Measurements from ENCODE around the gene PREP. TPM values are rescaled to one million over a fixed set of nuclear protein-coding genes. Genes with fewer than 3 reads are reported as not detected.

Gene PREP
- total RNA-seq, 1 donor from 2014 or later, result 9.9 TPM

DNA sequence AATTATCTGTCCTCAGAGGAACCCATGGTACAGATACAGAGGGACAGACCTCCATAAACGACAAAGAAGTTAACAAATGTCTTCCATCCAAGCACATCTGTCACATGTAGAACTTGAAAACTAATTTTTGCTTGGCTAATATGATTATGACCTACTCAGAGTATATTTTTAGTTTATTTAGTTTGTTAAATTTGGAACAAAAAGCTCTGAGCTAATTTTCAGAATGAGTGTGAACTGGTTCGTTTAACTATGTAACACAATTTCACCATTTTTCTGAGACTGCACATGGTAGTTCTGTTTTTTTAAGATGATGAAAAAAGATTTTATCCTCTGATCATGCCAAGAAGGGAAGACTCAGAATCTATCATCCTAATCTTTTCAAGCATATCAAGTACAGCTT is 34.4 kb upstream of the PREP start:
- DNase-seq (ENCODE audit: low read depth), result no peak
- H3K4me3 ChIP-seq (ENCODE audit: low read depth, low read length), result no peak overlapping the region
- TF ChIP-seq, protein P1, sequence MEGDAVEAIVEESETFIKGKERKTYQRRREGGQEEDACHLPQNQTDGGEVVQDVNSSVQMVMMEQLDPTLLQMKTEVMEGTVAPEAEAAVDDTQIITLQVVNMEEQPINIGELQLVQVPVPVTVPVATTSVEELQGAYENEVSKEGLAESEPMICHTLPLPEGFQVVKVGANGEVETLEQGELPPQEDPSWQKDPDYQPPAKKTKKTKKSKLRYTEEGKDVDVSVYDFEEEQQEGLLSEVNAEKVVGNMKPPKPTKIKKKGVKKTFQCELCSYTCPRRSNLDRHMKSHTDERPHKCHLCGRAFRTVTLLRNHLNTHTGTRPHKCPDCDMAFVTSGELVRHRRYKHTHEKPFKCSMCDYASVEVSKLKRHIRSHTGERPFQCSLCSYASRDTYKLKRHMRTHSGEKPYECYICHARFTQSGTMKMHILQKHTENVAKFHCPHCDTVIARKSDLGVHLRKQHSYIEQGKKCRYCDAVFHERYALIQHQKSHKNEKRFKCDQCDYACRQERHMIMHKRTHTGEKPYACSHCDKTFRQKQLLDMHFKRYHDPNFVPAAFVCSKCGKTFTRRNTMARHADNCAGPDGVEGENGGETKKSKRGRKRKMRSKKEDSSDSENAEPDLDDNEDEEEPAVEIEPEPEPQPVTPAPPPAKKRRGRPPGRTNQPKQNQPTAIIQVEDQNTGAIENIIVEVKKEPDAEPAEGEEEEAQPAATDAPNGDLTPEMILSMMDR (conservative IDR thresholded peaks at IDR 0.05; ENCODE audit: low read depth, low read length), result no peak

DNA sequence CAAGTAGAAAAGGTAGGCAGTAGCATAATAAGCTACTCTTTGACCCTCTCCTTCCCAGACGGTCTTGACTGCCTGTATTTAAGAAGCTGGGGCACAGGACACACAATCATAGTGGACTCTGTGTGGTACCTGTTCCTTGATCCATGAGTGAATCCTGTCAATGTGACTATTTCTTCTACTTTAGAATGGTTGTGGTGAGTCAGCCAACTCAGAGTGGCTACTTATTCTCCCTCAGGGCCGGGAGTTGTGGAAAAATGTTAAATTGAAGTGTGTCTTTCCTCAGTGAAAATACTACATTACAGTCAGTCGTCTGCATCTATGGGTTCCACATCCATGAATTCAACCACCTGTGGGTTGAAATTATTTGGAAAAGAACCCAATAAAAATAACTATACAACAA is 30.8 kb upstream of the PREP start:
- H3K4me3 ChIP-seq (ENCODE audit: low read depth, low read length), result no peak overlapping the region
- TF ChIP-seq, protein P1 (conservative IDR thresholded peaks at IDR 0.05; ENCODE audit: low read depth, low read length), result no peak
- no peak for DNase-seq (ENCODE audit: low read depth)

DNA sequence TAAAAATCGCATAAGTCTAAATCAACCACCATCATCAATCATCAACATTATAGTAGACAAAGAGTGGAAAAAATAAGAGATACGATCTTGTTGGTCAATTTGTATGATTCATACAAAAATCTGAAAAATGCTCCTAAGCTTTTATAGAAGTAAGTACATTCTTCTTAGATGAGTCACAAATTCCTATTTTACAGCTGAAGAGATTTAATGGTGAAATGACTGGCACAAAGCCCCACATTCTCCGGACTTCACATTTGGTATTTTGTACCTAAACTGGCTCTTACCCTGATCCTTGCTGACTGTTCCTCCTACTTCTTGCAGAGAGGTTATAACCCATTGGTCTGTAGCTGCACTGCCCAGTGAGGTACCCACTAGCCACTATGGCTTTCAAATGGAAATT is 29.9 kb upstream of the PREP start:
- peak; percentile 79 for DNase-seq (ENCODE audit: low read depth)
- TF ChIP-seq, protein P1 (conservative IDR thresholded peaks at IDR 0.05; ENCODE audit: low read depth, low read length), result no peak
- no peak overlapping the region for H3K4me3 ChIP-seq (ENCODE audit: low read depth, low read length)

DNA sequence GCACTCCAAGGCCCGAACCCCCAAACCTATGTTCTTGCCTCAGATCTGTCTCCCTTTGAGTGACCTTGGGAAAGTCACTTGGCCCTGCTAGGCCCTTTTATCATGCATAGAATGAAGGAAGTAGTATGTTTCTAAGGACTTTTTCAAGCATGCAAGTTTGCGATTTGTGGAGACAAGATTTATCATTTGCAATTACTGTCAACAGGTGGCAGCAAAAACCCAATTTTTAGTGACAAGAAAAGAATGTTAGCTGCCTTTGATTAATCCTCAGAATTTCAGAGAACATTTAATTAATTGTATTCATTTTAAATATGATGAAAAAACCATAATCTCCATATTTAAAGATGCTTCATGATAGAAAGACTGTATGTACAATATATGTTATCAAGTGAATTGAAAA is 28.3 kb upstream of the PREP start:
- no peak overlapping the region for H3K4me3 ChIP-seq (ENCODE audit: low read depth, low read length)
- TF ChIP-seq, protein P1 (conservative IDR thresholded peaks at IDR 0.05; ENCODE audit: low read depth, low read length), result peak; percentile 63
- no peak for DNase-seq (ENCODE audit: low read depth)

DNA sequence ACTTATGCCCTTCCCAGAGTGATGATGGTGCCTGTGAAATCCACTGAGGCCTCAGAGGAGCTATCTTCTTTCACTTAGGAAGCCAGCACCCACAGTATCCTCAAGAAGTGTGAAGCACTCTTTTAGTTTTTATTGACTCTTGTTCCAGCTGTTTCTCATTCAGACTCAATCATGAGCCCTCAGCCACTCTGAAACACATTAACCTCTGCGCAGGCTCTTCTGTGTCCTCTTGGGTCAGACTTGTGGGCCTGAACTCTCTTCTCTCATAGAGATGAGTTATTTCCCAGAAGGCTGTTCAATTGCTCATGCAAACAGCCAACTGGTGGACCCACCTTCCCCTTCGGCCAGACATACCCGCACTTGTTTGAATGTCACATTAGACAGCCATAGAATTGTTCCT is 27.8 kb upstream of the PREP start:
- no peak overlapping the region for H3K4me3 ChIP-seq (ENCODE audit: low read depth, low read length)
- no peak for DNase-seq (ENCODE audit: low read depth)
- TF ChIP-seq, protein P1 (conservative IDR thresholded peaks at IDR 0.05; ENCODE audit: low read depth, low read length), result no peak

DNA sequence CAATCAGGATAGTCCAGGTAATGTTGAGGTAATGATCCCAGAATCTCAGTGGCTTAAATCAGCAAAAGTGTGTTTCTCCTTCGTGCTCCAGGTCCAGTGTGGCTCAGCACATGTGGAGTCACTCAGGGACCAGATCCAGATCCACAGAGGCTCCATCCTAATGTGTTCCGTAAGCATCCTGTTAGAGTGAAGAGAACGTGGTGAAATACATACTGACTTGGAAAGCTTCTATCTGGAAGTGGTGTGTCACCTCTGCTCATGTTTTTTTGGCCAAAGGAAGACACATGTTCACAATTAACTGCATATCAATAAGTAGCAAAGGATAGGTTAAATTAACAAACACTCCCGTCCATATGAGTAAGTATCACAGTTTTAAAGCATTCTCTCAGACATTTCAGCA is 26.8 kb upstream of the PREP start:
- TF ChIP-seq, protein P1 (conservative IDR thresholded peaks at IDR 0.05; ENCODE audit: low read depth, low read length), result no peak
- no peak for DNase-seq (ENCODE audit: low read depth)
- H3K4me3 ChIP-seq (ENCODE audit: low read depth, low read length), result no peak overlapping the region

DNA sequence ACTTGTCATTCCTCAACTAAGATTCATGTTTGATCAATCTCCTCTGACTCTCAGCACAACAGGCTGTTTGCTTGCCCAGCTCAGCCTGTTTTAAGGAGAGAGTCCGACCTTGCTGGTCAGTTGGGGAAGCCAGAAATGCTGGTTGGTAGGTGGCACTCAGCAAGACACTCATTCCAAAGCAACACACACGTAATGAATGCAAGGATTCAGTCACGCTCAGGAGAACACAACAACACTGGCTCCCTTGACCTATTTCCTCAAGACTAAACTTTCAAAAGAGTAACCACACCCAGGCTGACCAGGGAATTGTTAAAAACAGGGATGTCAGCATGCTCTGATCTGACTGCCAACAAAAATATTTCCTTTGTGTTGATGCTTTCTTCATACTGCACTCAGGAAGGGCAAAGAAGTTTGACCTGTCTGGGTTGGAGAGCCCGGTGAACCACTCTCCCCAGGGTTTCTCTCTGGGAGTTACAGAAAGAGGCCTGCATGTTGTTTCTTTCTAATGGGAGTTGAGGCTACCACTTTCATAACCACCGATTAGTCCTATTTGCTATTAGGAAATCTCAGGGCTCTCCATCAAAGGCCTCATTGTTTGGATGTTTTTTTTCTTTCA is 25.6 kb upstream of the PREP start:
- no peak overlapping the region for H3K4me3 ChIP-seq (ENCODE audit: low read depth, low read length)
- TF ChIP-seq, protein P1 (conservative IDR thresholded peaks at IDR 0.05; ENCODE audit: low read depth, low read length), result no peak
- DNase-seq (ENCODE audit: low read depth), result peak; percentile 86
